Adrenal gland (tissue), 12 donors: ENCODE results near the gene OLFML3. TPM values are rescaled to one million over a fixed set of nuclear protein-coding genes. Genes with fewer than 3 reads are reported as not detected.

Experiments used
- DNase-seq, 7 donors: peaks; one replicate each; pipeline ENCODE4 v3.0.0-alpha.2; 2019 to 2020
- H3K27ac ChIP-seq, 5 donors: fragments of 200-600 bp; sonication (generic) in 4 of 5; 1 replicate in 3 of 5; 2 replicates in 2 of 5; pipeline versions ENCODE4 v1.5.1 to v1.8.0; 2016 to 2020; ENCODE audit warnings: mild to moderate bottlenecking in 1 of 5
- H3K27me3 ChIP-seq: fragments of 200-600 bp; 2 replicates; pipeline ENCODE4 v1.8.0; 2021
- H3K36me3 ChIP-seq, 2 donors: fragments of 200-600 bp; replicated peaks in 1 of 2; 1 replicate in 1 of 2; 2 replicates in 1 of 2; pipeline versions ENCODE4 v1.5.1 to v1.8.0; 2018 to 2022
- H3K4me1 ChIP-seq, 2 donors: fragments of 200-600 bp; replicated peaks in 1 of 2; 1 replicate in 1 of 2; 2 replicates in 1 of 2; pipeline versions ENCODE4 v1.5.1 to v1.8.0; 2018 to 2021
- H3K4me3 ChIP-seq, 4 donors: fragments of 200-600 bp; sonication (generic) in 3 of 4; one replicate each; pipeline ENCODE4 v1.5.1; 2016 to 2018
- H3K9me3 ChIP-seq, 3 donors: fragments of 200-600 bp; sonication (generic) in 1 of 3; replicated peaks in 1 of 3; 1 replicate in 2 of 3; 2 replicates in 1 of 3; pipeline versions ENCODE4 v1.5.1 to v1.8.0; 2016 to 2021
- POLR2A ChIP-seq, 2 donors: fragments of 450-650 bp; IDR thresholded peaks; one replicate each; pipeline ENCODE4 v1.6.1; 2017; ENCODE audit warnings: antibody characterized with exemption in 2 of 2, mild to moderate bottlenecking in 2 of 2, moderate library complexity in 1 of 2
- WGBS, 4 donors: extraction: QIAGEN DNeasy Blood & Tissue Kit in 2 of 4; methylation state at CpG; one replicate each; pipeline versions ENCODE4 v1.1.5 to v1.1.7; 2013 to 2017; 5-methylcytosine and 5-hydroxymethylcytosine counted together
- intact Hi-C, 2 donors: fragments of 100-400 bp; cut with DNase I; formaldehyde crosslinking; loops; one replicate each; pipeline versions ENCODE4 v1.14.1 to v1.15.0; 2022 to 2023
- polyA plus RNA-seq, 3 donors: library from polyadenylated mRNA; stranded (reverse); fragments of 200-250 nt in 2 of 3; fragments of 350-450 nt in 1 of 3; fragmentation: Illumina TruSeq in 1 of 3; extraction: RNeasy Lipid Tissue Mini Kit (QIAGEN cat#74804) in 1 of 3; gene quantifications; one replicate each; pipeline ENCODE4 v1.2.3, GENCODE V29; 2013 to 2014
- total RNA-seq, 9 donors: library from RNA; depleted of rRNA in 4 of 9; stranded (reverse); fragments of >200 nt in 4 of 9; fragments of 120-200 nt in 1 of 9; fragmentation: NEBNext Ultra II Directional in 1 of 9; extraction: Animal tissue kit (Norgen Biotek cat#: 25700) in 1 of 9; gene quantifications; one replicate each; pipeline versions ENCODE4 v1.1.0 to v1.2.4, GENCODE V29; 2013 to 2023
- TF ChIP-seq, protein P1 (sequence below), 6 experiments: fragments of 450-650 bp in 4 of 6; fragments of 200-600 bp in 2 of 6; sonication (generic) in 1 of 6; IDR thresholded peaks; 1 replicate in 5 of 6; 2 replicates in 1 of 6; pipeline versions ENCODE4 v1.5.1 to v1.8.0; 2016 to 2021; ENCODE audit warnings: antibody characterized with exemption in 6 of 6, mild to moderate bottlenecking in 2 of 6, moderate library complexity in 1 of 6
- donor health status: healthy with polysubstance abuse.
- donor health status: Bipolar disorder and iron deficiency.
- donor health status: DM: yes; HTN: yes; CAD: no.
- donor health status: DM: no; HTN: no; CAD: no.
- donor health status: DM: no; HTN: no; CAD: no.
- donor health status: DM: yes; HTN: yes; CAD: no.

Gene OLFML3
- total and polyA plus RNA-seq, 12 donors = 13.6 to 99.6 (median 34.0) TPM

DNA sequence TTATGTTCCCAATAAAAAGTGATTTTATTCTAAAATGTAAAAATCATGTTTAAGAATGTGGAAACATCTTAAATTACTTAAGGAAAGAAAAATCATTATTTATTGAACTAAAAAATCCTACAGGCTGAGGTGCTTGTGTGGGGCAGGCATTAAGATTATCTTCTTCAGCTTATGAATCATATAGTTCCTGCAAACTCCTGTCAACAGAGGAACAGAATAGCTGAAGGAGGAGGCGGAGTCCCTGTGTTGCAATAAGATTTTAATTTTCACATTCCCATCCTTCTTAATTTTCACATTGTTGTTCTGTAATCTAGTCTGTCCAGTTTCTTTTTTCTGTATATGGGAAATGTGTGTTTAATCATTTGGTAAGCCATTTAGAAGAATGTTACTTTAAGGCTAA, 20.6 kb upstream of the OLFML3 start:
- H3K36me3 ChIP-seq = peaks cover 0 to 55% of the 10 kb centered on the region in 2 donors
- TF ChIP-seq, protein P1, sequence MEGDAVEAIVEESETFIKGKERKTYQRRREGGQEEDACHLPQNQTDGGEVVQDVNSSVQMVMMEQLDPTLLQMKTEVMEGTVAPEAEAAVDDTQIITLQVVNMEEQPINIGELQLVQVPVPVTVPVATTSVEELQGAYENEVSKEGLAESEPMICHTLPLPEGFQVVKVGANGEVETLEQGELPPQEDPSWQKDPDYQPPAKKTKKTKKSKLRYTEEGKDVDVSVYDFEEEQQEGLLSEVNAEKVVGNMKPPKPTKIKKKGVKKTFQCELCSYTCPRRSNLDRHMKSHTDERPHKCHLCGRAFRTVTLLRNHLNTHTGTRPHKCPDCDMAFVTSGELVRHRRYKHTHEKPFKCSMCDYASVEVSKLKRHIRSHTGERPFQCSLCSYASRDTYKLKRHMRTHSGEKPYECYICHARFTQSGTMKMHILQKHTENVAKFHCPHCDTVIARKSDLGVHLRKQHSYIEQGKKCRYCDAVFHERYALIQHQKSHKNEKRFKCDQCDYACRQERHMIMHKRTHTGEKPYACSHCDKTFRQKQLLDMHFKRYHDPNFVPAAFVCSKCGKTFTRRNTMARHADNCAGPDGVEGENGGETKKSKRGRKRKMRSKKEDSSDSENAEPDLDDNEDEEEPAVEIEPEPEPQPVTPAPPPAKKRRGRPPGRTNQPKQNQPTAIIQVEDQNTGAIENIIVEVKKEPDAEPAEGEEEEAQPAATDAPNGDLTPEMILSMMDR (IDR thresholded peaks at IDR 0.05) = no peak
- TF ChIP-seq POLR2A (IDR thresholded peaks at IDR 0.05) = no peak
- intact Hi-C loops = no loop called here

DNA sequence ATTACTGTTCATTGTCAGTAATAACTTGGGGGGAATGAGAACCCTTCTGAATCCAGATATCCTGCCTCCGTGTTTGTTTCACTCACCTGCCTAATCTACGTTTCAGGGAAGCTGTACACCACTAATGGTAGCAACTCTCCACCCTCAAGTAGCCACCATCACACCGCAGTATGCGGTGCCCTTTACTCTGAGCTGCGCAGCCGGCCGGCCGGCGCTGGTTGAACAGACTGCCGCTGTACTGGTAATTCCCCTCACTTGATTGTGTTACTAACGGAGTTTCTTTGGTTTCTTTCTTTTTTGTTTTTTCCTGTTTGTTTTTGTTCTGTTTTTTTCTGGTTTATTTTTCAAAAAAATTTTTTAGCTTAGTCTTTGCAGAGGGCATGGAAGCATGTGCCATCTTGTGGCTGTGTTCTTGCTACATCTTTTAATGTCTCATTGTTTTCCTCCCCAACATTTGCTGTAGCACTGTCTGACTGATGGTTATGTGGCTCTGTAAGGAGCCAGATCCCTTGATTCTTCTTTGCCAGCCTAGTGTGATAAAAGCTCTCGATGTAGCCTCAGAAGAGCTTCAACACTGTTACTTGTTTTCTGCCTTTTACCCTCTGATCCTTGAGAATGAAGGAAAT, 15.9 kb upstream of the OLFML3 start:
- intact Hi-C loops = no loop called here
- H3K36me3 ChIP-seq = peaks cover 0 to 43% of the 10 kb centered on the region in 2 donors
- no peaks in the 10 kb centered on the region for H3K27me3 ChIP-seq
- DNase-seq = no peak
- H3K27ac ChIP-seq = no peak overlapping the region
- 92 to 94% (median 93%) methylated on average over 12 of the region's 12 CpGs for WGBS, 4 donors
- no peaks in the 10 kb centered on the region for H3K9me3 ChIP-seq
- peaks cover 0 to 6% of the 10 kb centered on the region in 2 donors for H3K4me1 ChIP-seq
- TF ChIP-seq POLR2A (IDR thresholded peaks at IDR 0.05) = no peak
- TF ChIP-seq, protein P1 (IDR thresholded peaks at IDR 0.05) = peak in 3 of 6 experiments; percentile 9 to 33 (median 20)
- H3K4me3 ChIP-seq = no peak overlapping the region

More for the DNA sequence above, 20.6 kb upstream of the OLFML3 start:
- Histone ChIP-seq H3K4me1 (peaks cover 0 to 7% of the 10 kb centered on the region in 2 donors), H3K4me3 (no peak overlapping the region), H3K27me3 (no peaks in the 10 kb centered on the region), H3K27ac (no peak overlapping the region), H3K9me3 (no peaks in the 10 kb centered on the region)
- 86 to 97% (median 89%) methylated on average over 1 of the region's 1 CpG for WGBS, 4 donors
- DNase-seq = no peak

DNA sequence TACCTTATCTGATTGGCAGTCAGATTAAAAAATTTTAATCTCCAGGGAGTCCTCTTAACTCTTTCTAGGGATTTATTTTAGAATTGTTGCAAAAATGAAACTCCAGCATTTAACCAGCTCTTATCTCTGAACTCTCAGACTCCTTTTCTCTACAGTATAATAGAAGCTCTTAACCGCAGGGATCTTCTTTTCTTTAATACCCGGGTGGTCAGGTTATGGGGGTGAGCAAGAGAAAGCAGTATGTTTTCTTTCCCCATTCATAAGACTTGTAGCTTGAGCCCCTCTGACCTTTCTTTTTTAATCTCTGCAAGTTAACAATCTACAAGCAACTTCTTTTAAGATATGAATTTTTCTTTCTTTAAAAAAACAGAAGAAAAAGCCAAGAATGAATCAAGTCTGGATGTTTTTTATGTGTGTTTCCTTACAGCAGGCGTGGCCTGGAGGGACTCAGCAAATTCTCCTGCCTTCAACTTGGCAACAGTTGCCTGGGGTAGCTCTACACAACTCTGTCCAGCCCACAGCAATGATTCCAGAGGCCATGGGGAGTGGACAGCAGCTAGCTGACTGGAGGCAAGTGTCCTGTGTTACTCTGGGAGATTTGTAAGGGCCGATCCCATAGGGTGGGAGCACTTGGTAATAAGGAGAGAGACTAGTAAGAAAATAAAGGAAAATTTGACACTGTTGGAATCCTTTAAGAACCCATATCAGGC, 13.4 kb upstream of the OLFML3 start:
- H3K4me3 ChIP-seq = no peak overlapping the region
- WGBS, 4 donors = 69 to 83% (median 76%) methylated on average over 4 of the region's 4 CpGs
- peaks cover 0 to 64% of the 10 kb centered on the region in 2 donors for H3K36me3 ChIP-seq
- H3K9me3 ChIP-seq = no peaks in the 10 kb centered on the region
- peak in 3 of 7 donors; percentile 26 to 67 (median 43) for DNase-seq
- H3K27ac ChIP-seq = no peak overlapping the region
- H3K4me1 ChIP-seq = peaks cover 0 to 6% of the 10 kb centered on the region in 2 donors
- no peaks in the 10 kb centered on the region for H3K27me3 ChIP-seq
- intact Hi-C loops = no loop called here
- TF ChIP-seq POLR2A (IDR thresholded peaks at IDR 0.05) = no peak
- TF ChIP-seq, protein P1 (IDR thresholded peaks at IDR 0.05) = no peak

DNA sequence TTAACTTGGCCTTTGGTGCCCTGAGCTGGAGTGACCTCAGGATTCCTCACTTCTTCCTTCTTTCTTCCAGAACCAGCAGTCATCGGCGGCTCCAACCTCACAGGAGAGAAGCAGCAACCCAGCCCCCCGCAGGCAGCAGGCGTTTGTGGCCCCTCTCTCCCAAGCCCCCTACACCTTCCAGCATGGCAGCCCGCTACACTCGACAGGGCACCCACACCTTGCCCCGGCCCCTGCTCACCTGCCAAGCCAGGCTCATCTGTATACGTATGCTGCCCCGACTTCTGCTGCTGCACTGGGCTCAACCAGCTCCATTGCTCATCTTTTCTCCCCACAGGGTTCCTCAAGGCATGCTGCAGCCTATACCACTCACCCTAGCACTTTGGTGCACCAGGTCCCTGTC, 6.3 kb upstream of the OLFML3 start:
- TF ChIP-seq POLR2A (IDR thresholded peaks at IDR 0.05) = no peak
- TF ChIP-seq, protein P1 (IDR thresholded peaks at IDR 0.05) = no peak
- H3K27ac ChIP-seq = no peak overlapping the region
- H3K36me3 ChIP-seq = peaks cover 0 to 58% of the 10 kb centered on the region in 2 donors
- H3K27me3 ChIP-seq = no peaks in the 10 kb centered on the region
- 88 to 98% (median 96%) methylated on average over 9 of the region's 9 CpGs for WGBS, 4 donors
- no peaks in the 10 kb centered on the region for H3K9me3 ChIP-seq
- DNase-seq = no peak
- peaks cover 11 to 16% of the 10 kb centered on the region in 2 donors for H3K4me1 ChIP-seq
- H3K4me3 ChIP-seq = no peak overlapping the region
- intact Hi-C loops = loop anchor here in 1 of 2 donors (10.0 kb wide), 1 partner anchor 138 kb away; no protein-coding TSS in a partner anchor
